Pons (tissue), 1 donor: ENCODE measurements around the gene TRPM3.

ENCODE experiments used
- DNase-seq: peaks from one replicate; pipeline ENCODE4 v3.0.0-alpha.2; 2016; ENCODE audit warnings: low spot score

TRPM3 gene

DNA sequence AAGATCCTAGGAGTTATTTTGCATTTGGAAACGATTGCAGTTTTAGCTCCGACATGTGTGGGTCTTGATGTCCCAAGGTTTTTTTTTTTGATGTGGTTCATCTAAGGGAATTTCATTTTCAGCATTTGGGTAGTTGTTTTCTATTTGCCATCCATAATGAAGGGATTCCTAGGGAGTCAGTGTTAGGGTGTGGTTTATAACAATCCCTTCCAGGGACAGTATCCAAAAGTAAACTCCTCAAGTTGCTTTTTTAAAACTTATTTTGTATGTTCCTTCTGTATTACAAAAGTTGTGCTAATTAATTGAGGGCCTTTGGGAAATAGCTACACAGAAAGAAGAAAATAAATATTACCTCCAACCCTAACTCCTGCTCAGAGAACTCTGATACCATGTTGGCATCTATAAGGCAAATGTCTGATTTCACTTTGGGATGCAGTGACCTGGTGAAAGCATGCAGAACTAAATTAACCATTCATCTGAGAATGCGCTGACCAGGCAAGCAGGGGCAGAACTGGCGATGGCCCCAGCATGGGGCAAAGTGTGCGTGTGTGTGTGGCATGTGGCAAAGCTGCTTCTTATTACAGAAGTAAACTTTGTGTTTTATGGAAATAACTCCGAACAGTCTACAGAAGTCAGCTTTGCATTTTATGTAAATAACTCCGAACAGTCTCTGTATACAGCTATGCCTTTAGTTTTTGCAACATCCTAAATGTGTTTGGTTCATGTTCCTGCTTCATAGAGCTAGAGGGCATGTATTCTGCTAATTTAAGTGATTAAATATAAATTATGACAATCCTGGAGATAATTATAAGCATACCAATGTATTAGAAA lies 237.2 kb downstream of the TRPM3 start:
- no peak for DNase-seq

DNA sequence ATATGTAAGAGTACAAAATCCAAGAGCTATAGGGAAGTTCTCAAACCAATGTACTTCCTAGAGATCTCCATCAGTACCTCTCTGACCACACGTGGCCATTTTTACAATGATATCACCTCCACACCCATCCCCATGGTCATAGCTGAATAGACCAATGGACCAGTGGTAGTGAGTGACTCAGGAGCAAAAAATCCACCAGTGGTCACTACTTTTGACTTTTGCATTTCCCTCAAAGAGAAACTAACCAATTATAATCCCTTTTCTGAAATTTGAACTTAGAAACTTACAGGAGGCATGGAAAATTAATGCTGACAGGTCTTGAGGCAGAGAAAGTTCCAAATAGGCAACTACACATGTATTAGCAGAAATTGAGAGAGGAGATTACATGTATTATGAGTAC lies 238.4 kb downstream of the TRPM3 start:
- no peak for DNase-seq

DNA sequence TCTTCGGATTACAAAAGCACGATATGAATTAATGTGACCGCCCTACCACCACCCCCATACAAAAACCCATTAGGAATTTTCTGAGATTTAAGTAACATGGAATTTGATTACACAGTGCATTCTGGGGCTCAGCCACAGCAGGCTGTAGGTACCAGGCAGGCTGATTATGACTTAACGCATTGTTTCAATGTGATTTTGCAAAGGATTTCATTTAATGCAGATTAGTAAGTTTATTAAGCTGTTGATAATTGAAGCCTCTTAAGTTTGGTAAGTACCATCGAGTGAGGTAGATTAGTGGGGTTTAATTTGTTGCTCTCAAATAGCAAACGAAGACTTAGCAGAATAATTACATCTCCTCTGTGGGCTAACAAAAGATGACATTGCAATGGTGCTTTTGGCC lies 240.1 kb downstream of the TRPM3 start:
- DNase-seq, result no peak

DNA sequence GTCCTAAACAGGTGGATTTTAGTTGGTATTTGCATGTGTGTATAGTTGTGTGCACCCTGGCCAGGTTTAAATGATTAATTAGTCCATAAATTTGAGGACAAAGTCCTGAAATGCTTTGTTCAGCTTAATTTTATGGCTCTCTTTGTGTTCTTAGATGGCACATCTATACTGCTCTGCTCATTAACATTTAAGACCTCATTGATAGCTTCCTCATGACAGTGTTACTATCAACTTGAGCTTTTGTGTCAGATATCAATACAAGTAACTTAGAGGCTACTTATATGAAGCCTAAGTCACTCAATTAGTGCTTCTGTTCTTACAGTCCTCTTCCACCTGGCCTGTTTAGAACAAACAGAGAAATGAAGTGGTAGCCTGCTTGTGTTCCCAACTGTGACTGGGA lies 240.9 kb downstream of the TRPM3 start:
- no peak for DNase-seq

DNA sequence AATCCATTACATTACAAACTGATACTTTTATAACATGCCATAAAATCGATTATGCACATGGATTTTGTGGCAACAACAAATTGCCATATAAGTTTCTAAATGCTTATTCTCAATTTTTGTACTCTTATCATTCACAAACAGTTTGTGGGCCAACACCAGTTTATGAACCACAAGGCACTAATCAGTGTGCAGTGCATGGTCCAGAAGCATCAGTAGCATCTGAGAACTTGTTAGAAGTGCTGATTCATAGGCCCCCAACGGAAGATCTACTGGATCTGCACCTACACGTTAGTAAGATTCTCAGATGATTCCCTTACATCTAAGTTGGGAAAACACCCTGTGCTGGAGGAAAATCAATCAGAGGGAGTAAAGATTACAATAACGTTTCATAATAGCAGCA lies 242.8 kb downstream of the TRPM3 start:
- DNase-seq, result no peak

DNA sequence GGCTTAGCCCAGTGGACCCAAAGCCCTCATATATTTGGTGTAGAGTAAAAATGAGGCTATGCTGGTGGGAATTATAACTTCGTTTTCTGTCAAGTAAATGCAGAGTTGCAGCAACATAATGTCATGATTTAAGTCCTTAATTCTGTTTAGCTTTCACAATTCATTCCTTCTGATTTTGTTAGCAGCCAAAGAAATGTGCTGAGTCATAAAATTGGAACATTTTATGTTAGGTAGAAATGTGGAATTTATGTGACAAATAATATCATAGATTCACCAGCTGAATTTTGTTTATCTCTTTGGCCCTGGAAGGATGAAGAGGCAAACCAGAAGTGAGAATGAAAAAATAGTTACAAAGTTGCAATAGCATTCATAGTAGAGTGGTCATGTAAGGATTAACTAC lies 247.0 kb downstream of the TRPM3 start:
- DNase-seq, result no peak

DNA sequence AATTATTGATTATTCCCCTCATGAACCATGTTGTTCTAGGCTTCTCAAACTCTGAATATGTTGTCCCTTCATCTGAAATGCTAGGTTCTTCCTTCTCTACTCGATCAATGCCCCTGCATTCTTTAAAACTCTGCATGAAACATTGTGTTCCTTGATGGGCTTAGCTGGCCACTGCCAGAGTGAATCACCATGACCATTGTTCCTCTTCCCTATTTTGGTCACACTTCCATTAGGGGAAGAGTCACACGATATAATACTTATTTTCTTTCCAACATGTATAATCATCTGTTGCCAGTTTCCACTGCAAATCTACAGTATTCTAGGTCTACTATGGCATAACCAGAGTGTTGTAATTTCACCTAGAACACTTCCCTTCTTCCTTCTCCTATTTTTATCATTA lies 247.9 kb downstream of the TRPM3 start:
- no peak for DNase-seq

DNA sequence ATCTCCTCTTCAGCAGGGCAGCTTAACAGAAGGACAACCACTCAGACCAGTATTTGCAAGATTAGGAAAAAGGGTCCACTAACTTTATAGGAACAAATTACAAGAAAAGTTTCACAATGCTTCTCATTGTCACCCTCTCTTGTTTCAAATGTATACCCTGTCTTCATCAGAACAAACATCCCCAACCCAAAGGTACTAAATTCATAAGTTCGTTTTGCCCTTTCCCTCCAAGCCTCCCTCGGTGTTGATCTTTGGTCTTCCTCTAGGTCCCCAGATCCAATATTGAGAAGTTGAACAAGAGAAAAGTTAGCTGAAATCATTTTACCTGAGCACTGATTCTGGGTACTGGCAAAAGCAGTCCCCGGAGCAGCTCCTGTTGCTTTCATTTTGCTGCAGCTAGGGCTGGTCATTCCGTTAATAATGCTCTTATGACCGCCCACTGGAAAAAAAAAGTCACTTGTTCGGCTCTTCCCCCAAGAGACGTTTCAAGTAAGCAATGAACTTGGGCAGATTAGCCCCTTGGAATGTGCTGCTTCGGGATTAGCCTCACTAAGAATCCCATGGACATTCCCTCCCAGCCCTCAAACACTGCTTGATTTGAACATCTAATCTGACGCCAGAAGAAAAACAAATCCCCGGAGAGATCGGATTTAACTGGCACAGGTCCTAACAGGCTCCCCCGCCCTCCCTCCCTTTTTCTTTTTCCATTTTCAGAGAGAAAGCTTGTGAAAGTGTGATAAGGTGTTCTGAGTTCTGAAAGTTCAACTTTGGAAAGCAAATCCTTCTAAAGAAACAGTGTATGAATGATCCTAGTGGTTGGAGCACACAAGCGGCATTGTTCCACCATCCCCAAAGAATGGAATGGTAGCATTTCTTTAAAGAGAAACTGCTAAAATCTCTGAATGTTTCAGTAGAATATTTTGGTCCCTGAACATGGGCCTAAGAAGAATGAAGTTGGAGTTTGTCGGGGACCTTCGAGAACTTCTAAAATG lies 252.5 kb downstream of the TRPM3 start:
- no peak for DNase-seq

DNA sequence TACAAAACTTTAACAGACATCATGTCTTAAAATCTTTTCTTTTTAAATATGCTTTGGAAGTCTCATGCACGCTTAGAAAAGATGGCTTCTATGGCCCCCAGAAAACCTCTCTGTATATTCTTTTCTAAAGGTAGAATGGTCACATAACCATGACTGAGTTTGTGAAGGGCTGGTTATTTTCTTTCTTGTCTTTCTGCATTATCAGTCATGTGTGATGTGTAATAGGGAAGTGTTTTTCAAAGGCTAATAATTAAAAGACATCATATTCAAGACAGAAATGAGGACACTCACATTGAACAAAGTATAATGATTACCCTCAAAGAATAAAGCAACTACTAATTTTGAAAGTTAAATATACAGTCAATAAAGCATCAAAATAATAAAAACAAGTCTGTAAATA lies 253.4 kb downstream of the TRPM3 start:
- DNase-seq, result no peak

DNA sequence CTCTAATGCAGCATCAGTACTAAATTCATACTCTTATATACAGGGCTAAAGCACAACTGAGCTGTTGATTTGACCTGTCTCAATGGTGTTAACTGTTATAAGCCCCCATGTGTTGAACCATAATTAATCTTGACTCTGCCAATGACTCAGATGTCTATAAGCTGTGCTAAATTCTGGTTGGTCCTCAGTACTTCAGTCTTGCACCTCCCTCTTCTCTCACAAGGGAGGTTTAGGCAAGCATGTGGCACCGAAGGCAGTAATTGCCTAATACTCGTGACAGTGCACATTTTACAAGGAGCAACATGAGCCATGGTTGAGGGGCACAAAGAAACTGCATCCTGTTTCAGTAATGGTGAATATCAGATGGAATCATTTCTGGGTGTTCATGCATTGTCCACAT lies 255.9 kb downstream of the TRPM3 start:
- DNase-seq, result no peak

DNA sequence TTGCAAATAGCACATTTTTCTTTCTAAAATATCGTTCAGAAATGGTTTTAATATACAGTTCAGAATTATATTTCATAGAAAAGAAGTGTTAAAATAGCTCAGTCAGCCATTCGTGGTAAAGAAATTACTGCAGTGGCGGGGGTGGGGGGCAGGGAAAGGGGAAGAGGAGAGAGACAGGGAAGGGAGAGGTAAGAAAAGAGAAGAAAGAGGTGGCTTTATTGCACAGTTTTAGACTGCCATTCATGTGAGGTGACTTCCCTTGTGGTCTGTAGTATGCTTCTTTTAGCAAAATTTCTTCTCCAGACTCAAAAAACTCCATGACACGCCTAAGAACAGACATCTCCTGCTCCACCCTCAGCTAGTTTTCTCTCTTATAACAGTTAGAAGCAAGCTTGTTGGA lies 259.6 kb downstream of the TRPM3 start:
- no peak for DNase-seq

DNA sequence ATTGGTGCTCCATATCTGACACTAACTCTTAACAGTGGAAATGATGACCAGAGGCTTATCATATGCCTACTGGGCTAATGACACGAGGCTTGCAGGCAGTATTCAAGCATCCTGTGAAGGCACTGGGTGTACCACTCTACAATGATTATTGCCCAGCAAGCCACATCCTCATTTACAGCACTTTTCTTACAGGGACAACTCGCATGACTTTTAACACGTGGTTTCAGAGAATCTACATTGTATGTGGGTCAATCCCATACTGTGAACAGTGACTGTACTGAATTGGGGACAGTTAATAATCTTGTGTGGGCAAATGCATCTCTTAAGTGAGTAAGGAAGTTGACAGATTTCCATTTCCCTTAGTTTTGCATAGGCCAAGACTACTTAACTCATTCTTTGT lies 260.0 kb downstream of the TRPM3 start:
- no peak for DNase-seq

DNA sequence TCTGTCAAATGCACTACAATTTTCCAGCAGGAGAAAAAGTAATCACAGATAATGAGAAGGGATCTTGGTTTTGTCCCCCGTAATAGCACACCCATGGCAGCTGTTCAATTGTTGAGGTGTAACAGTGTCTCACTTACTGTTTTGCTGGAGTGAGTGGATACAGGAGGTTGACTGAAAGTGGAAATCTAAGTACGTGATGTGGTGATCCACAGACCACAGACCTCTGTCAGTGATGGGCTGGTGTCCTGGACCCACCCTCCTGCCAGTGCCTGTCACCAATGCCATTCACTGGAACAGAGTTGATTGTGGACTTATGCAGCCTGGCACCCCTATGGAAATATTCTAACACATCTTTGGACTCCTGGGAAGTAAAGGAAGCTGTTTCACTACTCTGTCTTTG lies 261.7 kb downstream of the TRPM3 start:
- no peak for DNase-seq

DNA sequence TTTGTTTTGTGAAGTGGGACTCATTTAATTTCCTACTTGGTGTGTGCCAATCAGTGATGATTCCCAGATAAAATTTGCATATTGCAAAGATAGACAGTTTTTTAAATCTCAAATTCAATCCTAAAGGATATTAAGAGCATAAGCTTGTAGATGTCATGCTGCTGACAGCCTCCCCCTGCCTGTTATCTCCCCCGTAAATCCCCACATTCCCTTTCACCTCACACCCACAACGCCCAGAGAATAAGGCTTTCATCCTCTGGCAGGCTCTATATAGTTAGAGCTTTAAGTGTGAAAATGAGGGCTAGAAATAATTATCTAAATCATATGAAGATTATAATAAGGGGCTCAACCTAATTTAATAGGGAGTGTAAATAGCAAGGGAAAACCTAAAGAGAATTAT lies 265.0 kb downstream of the TRPM3 start:
- no peak for DNase-seq

DNA sequence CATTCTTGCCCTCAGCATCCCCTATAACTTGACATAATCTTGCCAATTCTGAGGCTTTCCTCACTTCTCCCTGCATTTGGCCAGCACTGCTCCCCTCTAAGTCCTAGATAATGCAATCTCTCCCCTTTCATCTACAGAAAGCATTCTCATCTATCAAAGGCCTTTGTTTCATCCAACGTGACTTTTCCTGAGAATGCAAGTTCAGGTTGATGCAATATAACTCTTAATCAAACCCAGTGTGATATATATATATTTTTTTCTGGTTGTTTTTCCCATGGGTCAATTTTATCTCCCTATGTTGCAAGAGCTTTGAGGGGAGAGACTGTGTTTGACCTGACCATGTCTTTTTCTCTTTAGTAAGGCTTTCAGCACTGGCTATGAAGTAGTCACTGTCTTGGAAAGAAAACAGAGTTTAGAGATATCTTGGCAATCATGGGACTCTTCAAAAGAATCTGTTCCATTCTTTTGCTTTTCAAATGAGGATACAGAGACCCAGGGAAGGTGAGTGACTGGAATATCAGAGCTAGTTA lies 268.6 kb downstream of the TRPM3 start:
- no peak for DNase-seq

DNA sequence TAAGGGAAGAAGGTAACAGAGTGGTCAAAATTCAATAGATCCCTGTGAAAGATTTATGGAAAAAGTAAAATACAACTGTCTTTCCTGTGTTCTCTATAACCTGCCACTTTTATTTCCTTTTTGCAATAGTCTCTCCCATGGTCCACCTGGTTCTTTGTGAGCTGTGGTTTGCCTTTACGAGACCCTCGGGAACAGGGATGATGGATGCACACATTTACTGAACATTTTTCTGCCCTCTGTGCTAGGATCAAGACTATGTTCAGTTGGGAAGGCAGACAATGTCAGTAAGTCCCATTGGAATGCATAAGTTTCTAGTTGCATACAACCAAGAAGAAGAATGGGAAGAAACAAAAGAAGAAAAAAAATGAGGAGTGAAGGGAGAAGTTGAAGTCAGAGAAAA lies 281.2 kb downstream of the TRPM3 start:
- no peak for DNase-seq

DNA sequence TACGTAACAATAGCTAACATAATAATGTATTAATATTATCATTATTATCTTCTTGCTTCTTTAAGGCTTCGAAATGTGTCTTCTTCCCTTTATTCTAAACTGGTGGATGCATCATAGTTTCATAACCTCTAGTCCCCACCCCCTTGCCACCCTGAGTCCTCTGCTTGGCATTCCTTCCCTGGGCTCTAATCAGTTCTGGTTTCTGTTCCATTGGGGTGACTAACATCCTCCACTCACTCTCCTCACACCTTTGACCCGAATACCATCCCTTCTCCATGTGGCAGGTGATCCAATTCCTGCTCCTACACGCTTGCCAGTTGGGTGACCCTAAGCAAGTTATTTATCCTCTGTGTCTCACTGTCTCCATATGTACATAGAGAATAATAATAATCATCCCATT lies 286.1 kb downstream of the TRPM3 start:
- DNase-seq, result no peak

DNA sequence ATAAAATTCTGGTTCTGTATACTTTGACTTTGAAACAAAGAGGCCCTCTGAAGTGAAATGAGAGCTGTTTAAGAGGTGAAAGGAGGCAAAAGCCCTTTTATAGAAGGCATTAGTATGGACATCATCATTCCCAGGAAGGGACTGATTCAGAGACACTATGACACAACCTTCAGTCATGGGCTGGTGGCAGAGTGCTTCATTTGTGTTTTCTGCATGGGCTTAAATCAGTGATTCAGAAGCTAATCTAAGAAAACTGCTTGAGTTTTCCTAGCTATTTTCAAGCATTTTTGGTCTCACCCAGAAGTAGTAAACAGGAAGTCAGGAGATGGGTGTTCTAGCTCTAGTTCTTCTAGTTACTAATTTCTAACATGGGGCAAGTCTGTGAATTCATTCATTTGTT lies 288.9 kb downstream of the TRPM3 start:
- no peak for DNase-seq

DNA sequence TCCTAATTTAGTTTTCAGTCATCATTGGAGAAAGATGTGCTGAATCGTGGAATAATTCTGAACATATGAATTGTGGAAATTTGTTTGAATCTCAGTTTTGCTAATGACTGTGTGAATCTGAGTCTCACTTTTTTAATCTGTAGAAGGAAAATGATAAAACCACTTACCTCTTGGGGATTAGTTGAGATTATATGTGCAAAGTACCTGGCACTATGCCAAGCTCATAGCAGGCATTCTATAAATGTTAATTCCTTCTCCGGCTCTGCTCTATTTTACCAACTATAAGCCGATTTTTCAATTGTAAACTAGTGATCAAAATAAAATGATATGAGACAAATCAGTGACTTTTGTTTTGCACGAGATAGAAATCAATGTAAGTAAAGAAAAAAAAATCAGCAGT lies 290.8 kb downstream of the TRPM3 start:
- DNase-seq, result no peak

DNA sequence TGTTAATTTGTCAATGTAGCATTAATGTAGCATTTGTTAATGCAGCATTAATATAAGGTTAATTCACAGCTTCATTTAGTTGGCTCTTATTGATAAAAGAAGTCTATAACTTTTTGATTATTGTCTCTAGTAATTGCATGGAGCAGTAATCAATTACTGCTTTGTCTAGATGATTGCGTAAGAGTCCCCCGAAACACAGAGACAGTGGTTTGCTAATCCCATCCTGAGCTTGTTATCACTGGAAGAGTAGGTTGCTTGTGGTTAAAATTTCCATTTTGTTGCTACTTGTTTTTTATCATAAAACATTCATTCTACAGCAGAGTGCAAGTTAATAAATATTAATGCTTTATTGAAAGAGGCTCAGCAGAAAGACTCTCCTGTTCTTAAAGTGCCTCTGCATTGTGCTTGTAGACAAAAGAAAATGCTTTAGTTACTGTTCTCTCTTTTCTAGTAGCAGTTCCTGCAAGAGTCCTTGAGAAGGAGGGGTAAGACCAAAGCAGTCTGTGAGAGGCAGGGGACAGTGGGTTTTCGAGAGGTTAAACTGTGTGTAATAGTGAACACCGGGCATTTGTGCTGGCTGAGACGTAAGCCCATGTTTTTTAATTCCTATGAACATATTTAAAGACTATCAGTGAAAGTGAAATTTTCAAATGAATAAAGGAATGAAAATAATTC lies 291.7 kb downstream of the TRPM3 start:
- DNase-seq, result no peak

DNA sequence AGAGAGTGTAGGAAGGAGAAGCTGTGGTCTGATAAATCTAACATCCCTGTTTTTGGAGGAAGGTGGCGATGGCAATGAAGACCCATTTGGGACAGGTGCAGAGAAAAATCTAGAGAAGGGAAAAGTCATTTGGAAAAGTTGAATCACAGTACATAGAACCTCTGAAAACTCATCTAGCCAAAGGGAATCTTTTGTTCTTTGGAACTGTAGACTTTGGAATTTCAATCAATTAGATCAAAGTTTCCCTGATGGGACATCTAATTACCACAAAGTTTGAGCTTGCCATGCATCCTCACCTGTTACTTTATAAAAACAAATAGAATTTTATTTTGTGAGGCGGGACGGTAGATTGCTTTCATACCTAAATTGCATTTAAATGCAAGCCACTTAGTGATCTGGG lies 294.9 kb downstream of the TRPM3 start:
- DNase-seq, result no peak

DNA sequence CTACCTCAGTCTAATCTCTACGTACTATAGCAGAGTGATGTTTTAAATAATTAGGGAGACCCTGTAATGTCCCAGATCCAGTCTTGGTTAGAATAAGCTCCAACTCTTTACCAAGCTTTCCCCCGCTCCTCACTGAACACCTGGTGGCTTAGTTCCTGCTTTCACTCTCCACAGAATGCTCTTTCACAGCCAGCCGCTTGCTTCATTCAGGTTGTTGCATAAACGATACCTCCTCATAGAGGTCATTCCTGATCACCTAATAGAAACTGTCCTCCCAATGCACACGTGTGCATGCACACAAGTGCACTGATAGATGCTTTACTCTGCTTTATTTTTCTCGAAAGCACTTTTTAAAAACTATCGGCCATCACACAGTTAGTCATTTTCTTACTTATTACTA lies 298.1 kb downstream of the TRPM3 start:
- DNase-seq, result no peak
